Stimulated activated CD4-positive, alpha-beta T cell treated with anti-CD3 and anti-CD28 coated beads, Interleukin-4, amount 100 ng/mL, for 1 hour (primary cell): ENCODE measurements around the gene TRIM67.

Experiments used
- DNase-seq: peaks from one replicate; pipeline ENCODE4 v3.0.0-alpha.2; 2020

The TRIM67 gene

GRCh38 chr1:231185391-231185790 is 23.5 kb downstream of the TRIM67 start:
- no peak for DNase-seq

GRCh38 chr1:231186356-231187115 is 24.7 kb downstream of the TRIM67 start:
- DNase-seq, result no peak

- DNase-seq, result no peak
Observed at GRCh38 chr1:231187571-231187970, 25.7 kb downstream of the TRIM67 start.

GRCh38 chr1:231188072-231188471 is 26.2 kb downstream of the TRIM67 start:
- no peak for DNase-seq

- no peak for DNase-seq
Observed at GRCh38 chr1:231188768-231189167, 26.9 kb downstream of the TRIM67 start.

- no peak for DNase-seq
Observed at GRCh38 chr1:231189683-231190270, 27.9 kb downstream of the TRIM67 start.

GRCh38 chr1:231190456-231190855 is 28.6 kb downstream of the TRIM67 start:
- DNase-seq, result no peak

GRCh38 chr1:231192620-231193163 is 30.8 kb downstream of the TRIM67 start:
- no peak for DNase-seq

- no peak for DNase-seq
Observed at GRCh38 chr1:231193710-231194340, 32.0 kb downstream of the TRIM67 start.

- DNase-seq, result no peak
Observed at GRCh38 chr1:231194476-231194842, 32.6 kb downstream of the TRIM67 start.

- DNase-seq, result no peak
Observed at GRCh38 chr1:231194843-231195516, 33.1 kb downstream of the TRIM67 start.

GRCh38 chr1:231196307-231196706 is 34.4 kb downstream of the TRIM67 start:
- no peak for DNase-seq

GRCh38 chr1:231196728-231197127 is 34.9 kb downstream of the TRIM67 start:
- DNase-seq, result no peak

GRCh38 chr1:231199868-231200267 is 38.0 kb downstream of the TRIM67 start:
- no peak for DNase-seq

GRCh38 chr1:231200388-231201031 is 38.7 kb downstream of the TRIM67 start:
- no peak for DNase-seq

- no peak for DNase-seq
Observed at GRCh38 chr1:231201375-231201978, 39.6 kb downstream of the TRIM67 start.

GRCh38 chr1:231201979-231202633 is 40.2 kb downstream of the TRIM67 start:
- no peak for DNase-seq

GRCh38 chr1:231203259-231204057 is 41.6 kb downstream of the TRIM67 start:
- no peak for DNase-seq

- DNase-seq, result no peak
Observed at GRCh38 chr1:231206856-231207255, 45.0 kb downstream of the TRIM67 start.

- no peak for DNase-seq
Observed at GRCh38 chr1:231207437-231207836, 45.6 kb downstream of the TRIM67 start.

GRCh38 chr1:231208980-231209379 is 47.1 kb downstream of the TRIM67 start:
- no peak for DNase-seq
